Measurements from ENCODE around the gene ASIC4.

ASIC4 gene

GRCh38 chr2:219484343-219485200 lies 29.7 kb upstream of the ASIC4 start:
- no peak overlapping the region for H3K4me3 ChIP-seq (ENCODE audit: low read length in 2 of 2)
- peaks cover 11 to 12% of the 10 kb centered on the region in 2 donors for H3K4me1 ChIP-seq (ENCODE audit: control insufficient read depth in 2 of 2, insufficient read depth in 1 of 2, low read depth in 1 of 2, low read length in 2 of 2)
- no peaks in the 10 kb centered on the region for H3K36me3 ChIP-seq (replicated peaks in 1 of 2; ENCODE audit: control insufficient read depth in 2 of 2, insufficient read depth in 2 of 2, low read length in 2 of 2)
- peak overlapping the region; percentile 75 for H2BK15ac ChIP-seq (ENCODE audit: low read length)
- peak overlapping the region; percentile 72 for H2AFZ ChIP-seq (ENCODE audit: low read length)
- H4K91ac ChIP-seq (ENCODE audit: low read depth, low read length, poor library complexity), result no peak overlapping the region
- no peak for DNase-seq (ENCODE audit: low spot score)
- no peak overlapping the region for H2BK12ac ChIP-seq (ENCODE audit: low read length)
- peak overlapping the region; percentile 44 for H3K18ac ChIP-seq (ENCODE audit: low read length)
- H3K23ac ChIP-seq (ENCODE audit: low read depth, low read length, poor library complexity), result peak overlapping the region; percentile 43
- H3K27ac ChIP-seq (replicated peaks; ENCODE audit: low read length), result no peak overlapping the region
- peak overlapping the region; percentile 8 for H2AK5ac ChIP-seq (ENCODE audit: low read depth, low read length)
- no peak overlapping the region for H2BK120ac ChIP-seq (ENCODE audit: low read depth, low read length)
- peaks cover 26 to 95% (median 64%) of the 10 kb centered on the region in 3 experiments for H3K27me3 ChIP-seq (ENCODE audit: control insufficient read depth in 3 of 3, insufficient read depth in 3 of 3, low read depth in 1 of 3, low read length in 3 of 3)
- peak overlapping the region; percentile 94 for H3K14ac ChIP-seq (ENCODE audit: low read length)
- H3K9ac ChIP-seq (ENCODE audit: low read depth, low read length, poor library complexity), result peak overlapping the region; percentile 40
- H3K4me2 ChIP-seq (ENCODE audit: insufficient read depth, low read length, poor library complexity, severe bottlenecking), result peak overlapping the region; percentile 40
- H3K9me3 ChIP-seq (replicated peaks in 1 of 2; ENCODE audit: control insufficient read depth in 2 of 2, insufficient read depth in 1 of 2, low read depth in 1 of 2, low read length in 2 of 2), result no peaks in the 10 kb centered on the region
- peak overlapping the region; percentile 43 for H4K8ac ChIP-seq (ENCODE audit: low read depth, low read length)
- H2BK5ac ChIP-seq (ENCODE audit: low read length), result no peak overlapping the region
- no CpG with 5 or more reads among the region's 89 CpGs for WGBS, 2 donors (ENCODE audit: extremely low coverage in 2 of 2, insufficient read length in 2 of 2, insufficient replicate concordance in 1 of 2)
- no peaks in the 10 kb centered on the region for H3K79me1 ChIP-seq (ENCODE audit: low read depth, low read length)
- H3K4ac ChIP-seq (ENCODE audit: low read length), result no peak overlapping the region

- Histone ChIP-seq H3K27me3 (ENCODE audit: control insufficient read depth in 3 of 3, insufficient read depth in 3 of 3, low read depth in 1 of 3, low read length in 3 of 3) (peaks cover 26 to 91% (median 64%) of the 10 kb centered on the region in 3 experiments), H3K9ac (ENCODE audit: low read depth, low read length, poor library complexity) (peak overlapping the region; percentile 40), H4K91ac (ENCODE audit: low read depth, low read length, poor library complexity) (no peak overlapping the region), H2BK15ac (ENCODE audit: low read length) (no peak overlapping the region), H2BK12ac (ENCODE audit: low read length) (no peak overlapping the region), H3K4me3 (ENCODE audit: low read length in 2 of 2) (no peak overlapping the region), H4K8ac (ENCODE audit: low read depth, low read length) (no peak overlapping the region), H2AFZ (ENCODE audit: low read length) (no peak overlapping the region), H3K79me1 (ENCODE audit: low read depth, low read length) (no peaks in the 10 kb centered on the region), H2AK5ac (ENCODE audit: low read depth, low read length) (peak overlapping the region; percentile 8), H3K27ac (replicated peaks; ENCODE audit: low read length) (no peak overlapping the region), H3K4ac (ENCODE audit: low read length) (no peak overlapping the region), H3K9me3 (replicated peaks in 1 of 2; ENCODE audit: control insufficient read depth in 2 of 2, insufficient read depth in 1 of 2, low read depth in 1 of 2, low read length in 2 of 2) (no peaks in the 10 kb centered on the region), H3K36me3 (replicated peaks in 1 of 2; ENCODE audit: control insufficient read depth in 2 of 2, insufficient read depth in 2 of 2, low read length in 2 of 2) (no peaks in the 10 kb centered on the region), H2BK120ac (ENCODE audit: low read depth, low read length) (no peak overlapping the region), H2BK5ac (ENCODE audit: low read length) (no peak overlapping the region), H3K14ac (ENCODE audit: low read length) (peak overlapping the region; percentile 94), H3K4me1 (ENCODE audit: control insufficient read depth in 2 of 2, insufficient read depth in 1 of 2, low read depth in 1 of 2, low read length in 2 of 2) (peaks cover 11 to 12% of the 10 kb centered on the region in 2 donors), H3K18ac (ENCODE audit: low read length) (peak overlapping the region; percentile 44), H3K4me2 (ENCODE audit: insufficient read depth, low read length, poor library complexity, severe bottlenecking) (no peak overlapping the region), H3K23ac (ENCODE audit: low read depth, low read length, poor library complexity) (peak overlapping the region; percentile 43)
- WGBS, 2 donors (ENCODE audit: extremely low coverage in 2 of 2, insufficient read length in 2 of 2, insufficient replicate concordance in 1 of 2), result no CpG with 5 or more reads among the region's 12 CpGs
- no peak for DNase-seq (ENCODE audit: low spot score)
These were observed 29.1 kb upstream of the ASIC4 start for GRCh38 chr2:219485201-219485580.

- Histone ChIP-seq H3K14ac (ENCODE audit: low read length) (no peak overlapping the region), H3K4ac (ENCODE audit: low read length) (no peak overlapping the region), H3K27ac (replicated peaks; ENCODE audit: low read length) (no peak overlapping the region), H2BK120ac (ENCODE audit: low read depth, low read length) (no peak overlapping the region), H3K4me2 (ENCODE audit: insufficient read depth, low read length, poor library complexity, severe bottlenecking) (no peak overlapping the region), H3K9ac (ENCODE audit: low read depth, low read length, poor library complexity) (peak overlapping the region; percentile 78), H2AK5ac (ENCODE audit: low read depth, low read length) (no peak overlapping the region), H3K9me3 (replicated peaks in 1 of 2; ENCODE audit: control insufficient read depth in 2 of 2, insufficient read depth in 1 of 2, low read depth in 1 of 2, low read length in 2 of 2) (no peaks in the 10 kb centered on the region), H2BK15ac (ENCODE audit: low read length) (no peak overlapping the region), H3K79me1 (ENCODE audit: low read depth, low read length) (no peaks in the 10 kb centered on the region), H3K36me3 (replicated peaks in 1 of 2; ENCODE audit: control insufficient read depth in 2 of 2, insufficient read depth in 2 of 2, low read length in 2 of 2) (no peaks in the 10 kb centered on the region), H2AFZ (ENCODE audit: low read length) (no peak overlapping the region), H3K18ac (ENCODE audit: low read length) (no peak overlapping the region), H3K23ac (ENCODE audit: low read depth, low read length, poor library complexity) (no peak overlapping the region), H3K27me3 (ENCODE audit: control insufficient read depth in 3 of 3, insufficient read depth in 3 of 3, low read depth in 1 of 3, low read length in 3 of 3) (peaks cover 26 to 92% (median 60%) of the 10 kb centered on the region in 3 experiments), H4K91ac (ENCODE audit: low read depth, low read length, poor library complexity) (no peak overlapping the region), H3K4me3 (ENCODE audit: low read length in 2 of 2) (no peak overlapping the region), H4K8ac (ENCODE audit: low read depth, low read length) (no peak overlapping the region), H2BK5ac (ENCODE audit: low read length) (no peak overlapping the region), H3K4me1 (ENCODE audit: control insufficient read depth in 2 of 2, insufficient read depth in 1 of 2, low read depth in 1 of 2, low read length in 2 of 2) (peaks cover 11 to 12% of the 10 kb centered on the region in 2 donors), H2BK12ac (ENCODE audit: low read length) (no peak overlapping the region)
- WGBS, 2 donors (ENCODE audit: extremely low coverage in 2 of 2, insufficient read length in 2 of 2, insufficient replicate concordance in 1 of 2), result no CpG with 5 or more reads among the region's 8 CpGs
- no peak for DNase-seq (ENCODE audit: low spot score)
These were observed 27.8 kb upstream of the ASIC4 start for GRCh38 chr2:219486380-219486959.

- H2AFZ ChIP-seq (ENCODE audit: low read length), result no peak overlapping the region
- no peak overlapping the region for H3K4ac ChIP-seq (ENCODE audit: low read length)
- H3K14ac ChIP-seq (ENCODE audit: low read length), result no peak overlapping the region
- no peak overlapping the region for H3K4me3 ChIP-seq (ENCODE audit: low read length in 2 of 2)
- H2AK5ac ChIP-seq (ENCODE audit: low read depth, low read length), result peak overlapping the region; percentile 82
- WGBS, 2 donors (ENCODE audit: extremely low coverage in 2 of 2, insufficient read length in 2 of 2, insufficient replicate concordance in 1 of 2), result no CpG with 5 or more reads among the region's 17 CpGs
- DNase-seq (ENCODE audit: low spot score), result no peak
- peak overlapping the region; percentile 36 for H3K23ac ChIP-seq (ENCODE audit: low read depth, low read length, poor library complexity)
- H3K27me3 ChIP-seq (ENCODE audit: control insufficient read depth in 3 of 3, insufficient read depth in 3 of 3, low read depth in 1 of 3, low read length in 3 of 3), result peaks cover 25 to 92% (median 54%) of the 10 kb centered on the region in 3 experiments
- no peak overlapping the region for H2BK5ac ChIP-seq (ENCODE audit: low read length)
- peak overlapping the region; percentile 74 for H3K18ac ChIP-seq (ENCODE audit: low read length)
- H4K91ac ChIP-seq (ENCODE audit: low read depth, low read length, poor library complexity), result no peak overlapping the region
- no peak overlapping the region for H3K27ac ChIP-seq (replicated peaks; ENCODE audit: low read length)
- peak overlapping the region; percentile 76 for H2BK15ac ChIP-seq (ENCODE audit: low read length)
- no peak overlapping the region for H2BK120ac ChIP-seq (ENCODE audit: low read depth, low read length)
- no peaks in the 10 kb centered on the region for H3K9me3 ChIP-seq (replicated peaks in 1 of 2; ENCODE audit: control insufficient read depth in 2 of 2, insufficient read depth in 1 of 2, low read depth in 1 of 2, low read length in 2 of 2)
- H3K9ac ChIP-seq (ENCODE audit: low read depth, low read length, poor library complexity), result peak overlapping the region; percentile 66
- H4K8ac ChIP-seq (ENCODE audit: low read depth, low read length), result no peak overlapping the region
- no peak overlapping the region for H2BK12ac ChIP-seq (ENCODE audit: low read length)
- no peak overlapping the region for H3K4me2 ChIP-seq (ENCODE audit: insufficient read depth, low read length, poor library complexity, severe bottlenecking)
- no peaks in the 10 kb centered on the region for H3K36me3 ChIP-seq (replicated peaks in 1 of 2; ENCODE audit: control insufficient read depth in 2 of 2, insufficient read depth in 2 of 2, low read length in 2 of 2)
- H3K4me1 ChIP-seq (ENCODE audit: control insufficient read depth in 2 of 2, insufficient read depth in 1 of 2, low read depth in 1 of 2, low read length in 2 of 2), result peaks cover 11 to 12% of the 10 kb centered on the region in 2 donors
- H3K79me1 ChIP-seq (ENCODE audit: low read depth, low read length), result no peaks in the 10 kb centered on the region
These were observed 26.0 kb upstream of the ASIC4 start for GRCh38 chr2:219488149-219488843.
